GM21786 (cell line): ENCODE measurements around the gene CYP1A2.
"Not testable (repeated sequence)": the region's sequence is repeated elsewhere in the genome, so short reads cannot be mapped to it uniquely, and the experiment has no call there.

ENCODE experiments used
- ATAC-seq: cut with Tn5 transposase; IDR thresholded peaks from one replicate; pipeline ENCODE4 v1.9.1; 2021; ENCODE audit not compliant: unreplicated experiment

CYP1A2 gene

GRCh38 chr15:74748322-74748946, at the start of gene CYP1A2:
Gene CYP1A2, plus strand, starts transcription at chr15:74748845. Its CDS starts 894 bp downstream, at chr15:74749739.
- no peak for ATAC-seq

GRCh38 chr15:74709011-74709410, 39.6 kb upstream of the CYP1A2 start:
- no peak for ATAC-seq

GRCh38 chr15:74709892-74710291, 38.8 kb upstream of the CYP1A2 start:
- ATAC-seq: no peak

- no peak for ATAC-seq
Measured at GRCh38 chr15:74710319-74711094, 38.1 kb upstream of the CYP1A2 start.

- ATAC-seq: no peak
Measured at GRCh38 chr15:74712311-74712710, 36.3 kb upstream of the CYP1A2 start.

- ATAC-seq: no peak
Measured at GRCh38 chr15:74716651-74717050, 32.0 kb upstream of the CYP1A2 start.

- ATAC-seq: no peak
Measured at GRCh38 chr15:74722591-74722990, 26.1 kb upstream of the CYP1A2 start.

- no peak for ATAC-seq
Measured at GRCh38 chr15:74723187-74723586, 25.5 kb upstream of the CYP1A2 start.

GRCh38 chr15:74723754-74724334, 24.8 kb upstream of the CYP1A2 start:
- ATAC-seq: no peak

- ATAC-seq: no peak
Measured at GRCh38 chr15:74724570-74725224, 23.9 kb upstream of the CYP1A2 start.

GRCh38 chr15:74725225-74725774, 23.3 kb upstream of the CYP1A2 start, which contains the start of gene CYP1A1:
Gene CYP1A1, minus strand, starts transcription at chr15:74725528. Its CDS starts 2,431 bp downstream, at chr15:74723097.
- no peak for ATAC-seq

GRCh38 chr15:74725845-74726773, 22.5 kb upstream of the CYP1A2 start:
- no peak for ATAC-seq

- ATAC-seq: no peak
Measured at GRCh38 chr15:74726774-74727164, 21.9 kb upstream of the CYP1A2 start.

GRCh38 chr15:74727727-74728126, 20.9 kb upstream of the CYP1A2 start:
- ATAC-seq: no peak

GRCh38 chr15:74728699-74729098, 19.9 kb upstream of the CYP1A2 start:
- not testable (repeated sequence) for ATAC-seq

GRCh38 chr15:74729372-74729771, 19.3 kb upstream of the CYP1A2 start:
- not testable (repeated sequence) for ATAC-seq

- ATAC-seq: no peak
Measured at GRCh38 chr15:74730619-74731316, 17.9 kb upstream of the CYP1A2 start.

GRCh38 chr15:74732846-74733245, 15.8 kb upstream of the CYP1A2 start:
- no peak for ATAC-seq

- no peak for ATAC-seq
Measured at GRCh38 chr15:74733269-74733668, 15.4 kb upstream of the CYP1A2 start.

GRCh38 chr15:74735305-74735704, 13.3 kb upstream of the CYP1A2 start:
- ATAC-seq: no peak
